HG03108 (cell line): ENCODE measurements around the gene MEIS3.
"Not testable (repeated sequence)": the region's sequence is repeated elsewhere in the genome, so short reads cannot be mapped to it uniquely, and the experiment has no call there.

Experiments used
- ATAC-seq: cut with Tn5 transposase; IDR thresholded peaks from one replicate; pipeline ENCODE4 v1.9.1; 2021; ENCODE audit warnings: moderate library complexity; ENCODE audit not compliant: unreplicated experiment

Gene MEIS3

DNA sequence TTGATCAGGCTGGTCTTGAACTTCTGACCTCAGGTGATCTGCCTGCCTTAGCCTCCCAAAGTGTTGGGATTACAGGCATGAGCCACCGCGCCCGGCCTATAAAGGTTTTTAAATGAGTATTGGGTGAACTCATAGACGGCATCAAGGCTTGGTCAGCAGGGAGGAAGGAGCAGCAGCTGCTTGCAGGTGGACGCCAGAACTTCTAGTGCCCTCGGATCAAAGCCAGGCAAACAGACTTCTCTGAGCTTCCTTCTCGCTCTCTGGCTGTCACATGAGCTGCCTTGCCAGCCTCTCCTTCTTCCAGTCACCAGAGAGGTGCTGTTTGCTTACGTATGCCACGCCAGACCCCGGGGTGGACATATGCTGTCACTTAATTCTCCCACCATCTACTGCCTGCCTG, 53.9 kb downstream of the MEIS3 start:
- not testable (repeated sequence) for ATAC-seq

DNA sequence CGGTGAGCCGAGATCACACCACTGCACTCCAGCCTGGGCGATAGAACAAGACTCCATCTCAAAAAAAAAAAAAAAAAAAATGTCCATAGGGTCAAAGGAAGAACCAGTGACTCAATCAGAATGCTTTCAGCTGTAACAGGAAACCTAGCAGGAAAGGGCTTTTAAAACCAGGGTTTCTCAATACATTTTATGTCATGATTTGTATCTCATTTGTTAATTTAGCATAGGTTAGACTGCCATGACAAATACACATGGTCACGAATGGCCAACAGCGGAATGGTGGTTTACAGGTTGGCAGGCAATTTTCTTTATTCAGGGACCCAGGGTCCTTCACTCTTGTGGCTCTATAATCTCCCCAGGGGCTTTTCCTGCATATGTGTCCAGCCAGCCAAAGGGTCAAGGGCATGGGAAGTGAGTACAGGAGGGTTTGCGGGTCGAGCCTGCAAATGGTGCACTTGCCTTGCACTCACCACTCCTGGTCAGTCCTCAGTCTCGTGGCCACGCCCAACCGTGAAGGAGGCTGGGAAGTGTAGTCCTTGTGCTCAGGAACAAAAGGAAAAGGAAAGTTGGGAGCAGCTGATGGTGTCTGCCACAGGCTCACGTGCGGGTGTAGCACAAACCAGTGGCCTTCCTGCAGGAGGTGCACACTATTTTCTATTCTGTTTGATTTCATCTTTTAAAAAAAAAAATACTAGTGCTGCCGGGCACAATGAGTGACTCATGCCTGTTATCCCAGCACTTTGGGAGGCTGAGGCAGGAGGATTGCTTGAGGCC, 55.4 kb downstream of the MEIS3 start:
- ATAC-seq, result no peak

DNA sequence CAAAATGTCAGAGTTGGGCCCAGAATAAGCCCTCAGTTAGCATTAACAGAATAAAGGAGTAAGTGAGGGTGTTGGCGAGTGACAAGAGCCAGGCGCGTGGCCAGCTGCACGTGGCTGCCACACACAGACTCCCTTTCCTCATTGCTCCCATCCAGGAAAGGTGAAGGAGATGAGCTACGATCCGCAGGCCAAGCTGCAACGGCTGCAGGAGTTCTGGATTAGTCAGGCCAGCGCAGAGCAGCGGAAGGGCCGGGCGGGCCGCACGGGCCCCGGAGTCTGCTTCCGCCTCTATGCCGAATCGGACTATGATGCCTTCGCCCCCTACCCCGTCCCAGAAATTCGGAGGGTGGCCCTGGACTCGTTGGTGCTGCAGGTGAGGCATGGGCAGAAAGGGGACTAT, 57.0 kb downstream of the MEIS3 start:
- ATAC-seq, result no peak

GRCh38 chr19:47358936-47359335, 60.4 kb downstream of the MEIS3 start:
- ATAC-seq, result no peak

GRCh38 chr19:47357788-47358680, 61.3 kb downstream of the MEIS3 start:
- ATAC-seq, result no peak

- ATAC-seq, result no peak
These were observed 62.4 kb downstream of the MEIS3 start for GRCh38 chr19:47356900-47357299.

GRCh38 chr19:47353307-47353712, 66.0 kb downstream of the MEIS3 start:
- ATAC-seq, result no peak
